ENCODE measurements around the gene RPL3. TPM values are rescaled to one million over a fixed set of nuclear protein-coding genes. Genes with fewer than 3 reads are reported as not detected.

Gene RPL3
- total and polyA plus RNA-seq, 2 donors from 2014 or later: 1,862 to 2,443 TPM

- Histone ChIP-seq H3K27ac (ENCODE audit: low read depth in 2 of 2, low read length in 2 of 2) (peak within 1 kb of the TSS; percentile 23 to 41), H3K9ac (ENCODE audit: low read length in 3 of 3) (peak within 1 kb of the TSS; percentile 43 to 67 (median 62)), H3K36me3 (ENCODE audit: control insufficient read depth in 2 of 3, insufficient read depth in 3 of 3, low read length in 3 of 3) (no peaks in the 10 kb centered on the region), H3K9me3 (ENCODE audit: control insufficient read depth in 2 of 3, insufficient read depth in 1 of 3, low read length in 3 of 3) (no peaks in the 10 kb centered on the region), H3K4me3 (ENCODE audit: low read length in 3 of 3) (peak within 1 kb of the TSS; percentile 53 to 72 (median 69)), H3K27me3 (ENCODE audit: control insufficient read depth, insufficient read depth, low read length) (no peaks in the 10 kb centered on the region), H3K4me1 (ENCODE audit: control insufficient read depth in 2 of 3, insufficient read depth in 2 of 3, low read depth in 1 of 3, low read length in 3 of 3) (peaks cover 0 to 3% (median 0%) of the 10 kb centered on the region in 3 donors)
- FAIRE-seq (no peak), DNase-seq (peak in 4 of 5 donors; percentile 29 to 81 (median 62))
- TF ChIP-seq CTCF (IDR thresholded peaks at IDR 0.05; ENCODE audit: borderline replicate concordance, extremely low read depth, insufficient read depth): no peak
- intact Hi-C loops (cut with DNase I): no loop called here
Measured at GRCh38 chr22:39349967-39350726, 30.7 kb upstream of the RPL3 start, which contains the start of gene SYNGR1. Gene SYNGR1 (plus strand): TSS chr22:39349991. CDS start chr22:39350011, 20 bp downstream.

- Histone ChIP-seq H3K9me3 (ENCODE audit: control insufficient read depth in 2 of 3, insufficient read depth in 1 of 3, low read length in 3 of 3) (no peaks in the 10 kb centered on the region), H3K27me3 (ENCODE audit: control insufficient read depth, insufficient read depth, low read length) (no peaks in the 10 kb centered on the region), H3K27ac (ENCODE audit: low read depth in 2 of 2, low read length in 2 of 2) (peak overlapping the region in 1 of 2 donors; percentile 41), H3K4me3 (ENCODE audit: low read length in 3 of 3) (peak overlapping the region; percentile 3 to 72 (median 69)), H3K4me1 (ENCODE audit: control insufficient read depth in 2 of 3, insufficient read depth in 2 of 3, low read depth in 1 of 3, low read length in 3 of 3) (peaks cover 0 to 3% (median 0%) of the 10 kb centered on the region in 3 donors), H3K9ac (ENCODE audit: low read length in 3 of 3) (peak overlapping the region; percentile 43 to 67 (median 62)), H3K36me3 (ENCODE audit: control insufficient read depth in 2 of 3, insufficient read depth in 3 of 3, low read length in 3 of 3) (no peaks in the 10 kb centered on the region)
- FAIRE-seq (no peak), DNase-seq (peak in 4 of 5 donors; percentile 54 to 80 (median 66))
- TF ChIP-seq CTCF (IDR thresholded peaks at IDR 0.05; ENCODE audit: borderline replicate concordance, extremely low read depth, insufficient read depth): peak; percentile 24
- intact Hi-C loops (cut with DNase I): no loop called here
Measured at GRCh38 chr22:39349506-39349966, 30.1 kb upstream of the RPL3 start.

GRCh38 chr22:39348909-39349505 lies 29.6 kb upstream of the RPL3 start:
- Histone ChIP-seq H3K4me3 (ENCODE audit: low read length in 3 of 3) (peak overlapping the region; percentile 3 to 72 (median 69)), H3K9me3 (ENCODE audit: control insufficient read depth in 2 of 3, insufficient read depth in 1 of 3, low read length in 3 of 3) (no peaks in the 10 kb centered on the region), H3K4me1 (ENCODE audit: control insufficient read depth in 2 of 3, insufficient read depth in 2 of 3, low read depth in 1 of 3, low read length in 3 of 3) (peaks cover 0 to 3% (median 0%) of the 10 kb centered on the region in 3 donors), H3K27me3 (ENCODE audit: control insufficient read depth, insufficient read depth, low read length) (no peaks in the 10 kb centered on the region), H3K9ac (ENCODE audit: low read length in 3 of 3) (peak overlapping the region in 2 of 3 donors; percentile 62 to 67), H3K27ac (ENCODE audit: low read depth in 2 of 2, low read length in 2 of 2) (peak overlapping the region in 1 of 2 donors; percentile 41), H3K36me3 (ENCODE audit: control insufficient read depth in 2 of 3, insufficient read depth in 3 of 3, low read length in 3 of 3) (no peaks in the 10 kb centered on the region)
- FAIRE-seq (no peak), DNase-seq (peak in 2 of 5 donors; percentile 65 to 78)
- intact Hi-C loops (cut with DNase I): no loop called here
- TF ChIP-seq CTCF (IDR thresholded peaks at IDR 0.05; ENCODE audit: borderline replicate concordance, extremely low read depth, insufficient read depth): no peak

Measured in kidney (tissue), 14 donors.